ENCODE results near the gene KYNU. TPM values are rescaled to one million over a fixed set of nuclear protein-coding genes. Genes with fewer than 3 reads are reported as not detected.

The KYNU gene
- total and polyA plus RNA-seq, 9 of the 15 experiments (the other 6 are each of a cell fraction or from before 2014, with no cell fraction given): 2.6 to 11.6 (median 7.2) TPM

GRCh38 chr2:142980246-142981068 lies 103.0 kb downstream of the KYNU start:
- Histone ChIP-seq H4K20me1 (replicated peaks; ENCODE audit: control insufficient read depth, insufficient read depth, low read length) (no peaks in the 10 kb centered on the region), H3K27me3 (ENCODE audit: control insufficient read depth in 2 of 2, insufficient read depth in 2 of 2, low read length in 2 of 2) (no peaks in the 10 kb centered on the region), H3K4me3 (no peak overlapping the region), H3K4me1 (replicated peaks in 1 of 2; ENCODE audit: control insufficient read depth in 2 of 2, insufficient read depth in 2 of 2, low read length in 2 of 2) (no peaks in the 10 kb centered on the region), H3K27ac (ENCODE audit: extremely low read depth, low read depth, low read length) (no peak overlapping the region), H3K4me2 (ENCODE audit: insufficient read depth, low read length) (no peak overlapping the region), H3K9ac (ENCODE audit: insufficient read depth in 1 of 2, low read depth in 2 of 2, low read length in 2 of 2) (no peak overlapping the region), H3K9me1 (ENCODE audit: control insufficient read depth, insufficient read depth, low read length) (no peaks in the 10 kb centered on the region), H3K9me3 (replicated peaks; ENCODE audit: control insufficient read depth, insufficient read depth, low read depth, low read length) (no peaks in the 10 kb centered on the region), H2AFZ (ENCODE audit: low read depth, low read length) (no peak overlapping the region), H3K36me3 (ENCODE audit: control insufficient read depth, insufficient read depth, low read length) (no peaks in the 10 kb centered on the region), H3K79me2 (ENCODE audit: control insufficient read depth, insufficient read depth, low read length) (no peaks in the 10 kb centered on the region)
- ChIA-PET CTCF (ENCODE audit: low intra/inter-chr PET ratio) (no interaction called here), POLR2A (no interaction called here)
- TF ChIP-seq CTCF (IDR thresholded peaks at IDR 0.05 in 2 of 3, conservative IDR thresholded peaks at IDR 0.05 in 1 of 3; ENCODE audit: insufficient read depth in 2 of 3, low read depth in 1 of 3, low read length in 3 of 3) (peak in 1 of 3 experiments; percentile 51; a peak in 3 of 6 replicates), ZFP91 (CRISPR knock-in tag; IDR thresholded peaks at IDR 0.05) (no peak), RAD21 (CRISPR knock-in tag; conservative IDR thresholded peaks at IDR 0.05 in 1 of 2, IDR thresholded peaks at IDR 0.05 in 1 of 2) (peak; percentile 57 to 78)
- FAIRE-seq (peak; percentile 32), ATAC-seq (no peak), DNase-seq (ENCODE audit: extremely low read depth in 1 of 4, low spot score in 3 of 4) (peak in 1 of 4 experiments; percentile 17)
- no TSS peak for BruUV-seq (replicated peaks)
- in situ Hi-C loops (cut with MboI): loop anchor here (25.0 kb wide), 1 partner anchor 293 kb away; no protein-coding TSS in a partner anchor
- intact Hi-C loops (cut with micrococcal nuclease): loop anchor here (5.0 to 10.0 kb wide), 2 partner anchors 103 to 696 kb away; partner anchors contain the start of gene KYNU

Data from K562 (cell line).